ENCODE results near the gene EML4. TPM values are rescaled to one million over a fixed set of nuclear protein-coding genes. Genes with fewer than 3 reads are reported as not detected.
A peak's percentile ranks its signal among the peaks of the same experiment; 100 is the strongest.

Gene EML4
- total RNA-seq, 1 experiment from 2014 or later, result 52.0 TPM

- POLR2A ChIA-PET (ENCODE audit: unreplicated experiment), result no interaction called here
- Histone ChIP-seq H3K27ac (peak within 1 kb of the TSS; percentile 75), H3K9me2 (ENCODE audit: insufficient read depth) (no peaks in the 10 kb centered on the region), H3K79me2 (ENCODE audit: low read depth) (peaks cover 49% of the 10 kb centered on the region), H3K9me3 (ENCODE audit: insufficient read depth, low read depth) (no peaks in the 10 kb centered on the region), H3K4me2 (peak within 1 kb of the TSS; percentile 98), H4K20me1 (ENCODE audit: insufficient read depth) (0 out of 2 replicates have a peak, but pooled peaks cover 4% of the 10 kb centered on the region), H3K4me3 (peak within 1 kb of the TSS; percentile 89), H3F3A (ENCODE audit: insufficient read depth, low read depth) (peaks cover 5% of the 10 kb centered on the region; the same call in 1 of the 2 replicates), H2AFZ (peak within 1 kb of the TSS; percentile 83), H3K36me3 (ENCODE audit: low read depth) (no peaks in the 10 kb centered on the region), H3K27me3 (ENCODE audit: insufficient read depth, low read depth) (no peaks in the 10 kb centered on the region), H3K4me1 (replicated peaks; ENCODE audit: insufficient read depth) (peaks cover 27% of the 10 kb centered on the region)
- no peak for TF ChIP-seq EZH2 (IDR thresholded peaks at IDR 0.05; ENCODE audit: low read depth)
- no peak for TF ChIP-seq CTCF (conservative IDR thresholded peaks at IDR 0.05)
- CTCF ChIA-PET, result no interaction called here
- intact Hi-C loops (cut with micrococcal nuclease; ENCODE audit: unreplicated experiment), result loop anchor here (1.0 to 5.0 kb wide), 4 partner anchors 19 to 451 kb away; no protein-coding TSS in a partner anchor
- peak; percentile 91 to 97 for DNase-seq
- BruUV-seq (replicated peaks), result no TSS peak
Measured at GRCh38 chr2:42360890-42361727, 192.0 kb downstream of the EML4 start, which contains the start of gene COX7A2L. Gene COX7A2L, minus strand, starts transcription at chr2:42361217. Its CDS starts 56 bp downstream, at chr2:42361161.

GRCh38 chr2:42361728-42362283 lies 192.7 kb downstream of the EML4 start:
- H3K4me2 ChIP-seq, result peak overlapping the region; percentile 98
- POLR2A ChIA-PET (ENCODE audit: unreplicated experiment), result interaction anchor here (0.6 kb wide), 1 partner anchor 205 kb away, joined by 4 read pairs; no protein-coding TSS in a partner anchor
- H3K79me2 ChIP-seq (ENCODE audit: low read depth), result peaks cover 42% of the 10 kb centered on the region
- no peaks in the 10 kb centered on the region for H3K27me3 ChIP-seq (ENCODE audit: insufficient read depth, low read depth)
- TF ChIP-seq CTCF (conservative IDR thresholded peaks at IDR 0.05), result no peak; the same call in 1 of the 2 replicates
- no peak for TF ChIP-seq EZH2 (IDR thresholded peaks at IDR 0.05; ENCODE audit: low read depth)
- no peaks in the 10 kb centered on the region for H3K36me3 ChIP-seq (ENCODE audit: low read depth)
- peak overlapping the region; percentile 89 for H3K4me3 ChIP-seq
- BruUV-seq (replicated peaks), result TSS peak; percentile 91
- H3K9me3 ChIP-seq (ENCODE audit: insufficient read depth, low read depth), result no peaks in the 10 kb centered on the region
- intact Hi-C loops (cut with micrococcal nuclease; ENCODE audit: unreplicated experiment), result loop anchor here (1.0 to 5.0 kb wide), 4 partner anchors 20 to 450 kb away; no protein-coding TSS in a partner anchor
- H4K20me1 ChIP-seq (ENCODE audit: insufficient read depth), result 0 out of 2 replicates have a peak, but pooled peaks cover 3% of the 10 kb centered on the region
- peaks cover 34% of the 10 kb centered on the region for H3K4me1 ChIP-seq (replicated peaks; ENCODE audit: insufficient read depth)
- H3K9me2 ChIP-seq (ENCODE audit: insufficient read depth), result no peaks in the 10 kb centered on the region
- H2AFZ ChIP-seq, result peak overlapping the region; percentile 83
- peak overlapping the region; percentile 75 for H3K27ac ChIP-seq
- CTCF ChIA-PET, result no interaction called here
- peaks cover 5% of the 10 kb centered on the region; the same call in 1 of the 2 replicates for H3F3A ChIP-seq (ENCODE audit: insufficient read depth, low read depth)
- no peak for DNase-seq

- CTCF ChIA-PET, result no interaction called here
Measured at GRCh38 chr2:42363413-42363812, 194.3 kb downstream of the EML4 start.

More at GRCh38 chr2:42363413-42363812, 194.3 kb downstream of the EML4 start:
- intact Hi-C loops (cut with micrococcal nuclease; ENCODE audit: unreplicated experiment), result loop anchor here (5.0 kb wide), 1 partner anchor 449 kb away; no protein-coding TSS in a partner anchor
- H3K4me3 ChIP-seq, result no peak overlapping the region
- H3K4me1 ChIP-seq (replicated peaks; ENCODE audit: insufficient read depth), result peaks cover 34% of the 10 kb centered on the region
- no peaks in the 10 kb centered on the region for H3K27me3 ChIP-seq (ENCODE audit: insufficient read depth, low read depth)
- peaks cover 5% of the 10 kb centered on the region; the same call in 1 of the 2 replicates for H3F3A ChIP-seq (ENCODE audit: insufficient read depth, low read depth)
- no peak for DNase-seq
- H4K20me1 ChIP-seq (ENCODE audit: insufficient read depth), result no peaks in the 10 kb centered on the region
- H2AFZ ChIP-seq, result no peak overlapping the region
- H3K27ac ChIP-seq, result no peak overlapping the region
- H3K36me3 ChIP-seq (ENCODE audit: low read depth), result no peaks in the 10 kb centered on the region
- POLR2A ChIA-PET (ENCODE audit: unreplicated experiment), result interaction anchor here (0.6 kb wide), 1 partner anchor 17 kb away, joined by 4 read pairs; no protein-coding TSS in a partner anchor
- no peak overlapping the region for H3K4me2 ChIP-seq
- no peak for TF ChIP-seq EZH2 (IDR thresholded peaks at IDR 0.05; ENCODE audit: low read depth)
- no peak for TF ChIP-seq CTCF (conservative IDR thresholded peaks at IDR 0.05)
- H3K9me2 ChIP-seq (ENCODE audit: insufficient read depth), result no peaks in the 10 kb centered on the region
- H3K9me3 ChIP-seq (ENCODE audit: insufficient read depth, low read depth), result no peaks in the 10 kb centered on the region
- H3K79me2 ChIP-seq (ENCODE audit: low read depth), result peaks cover 26% of the 10 kb centered on the region
- BruUV-seq (replicated peaks), result no TSS peak
